Colon (tissue), 2 donors: ENCODE results near the gene UNC50.
"Not testable (repeated sequence)": the region's sequence is repeated elsewhere in the genome, so short reads cannot be mapped to it uniquely, and the experiment has no call there.

Experiments used
- FAIRE-seq: peaks from 2 replicates; lab custom pipeline; 2012; peaks lifted over from hg19 to GRCh38; lab: Jason Lieb, UNC
- donor health status: control.
- donor health status: control.

UNC50 gene

GRCh38 chr2:98614024-98614739 lies 5.8 kb downstream of the UNC50 start:
- FAIRE-seq = no peak

GRCh38 chr2:98615481-98615880 lies 7.1 kb downstream of the UNC50 start:
- FAIRE-seq = no peak

DNA sequence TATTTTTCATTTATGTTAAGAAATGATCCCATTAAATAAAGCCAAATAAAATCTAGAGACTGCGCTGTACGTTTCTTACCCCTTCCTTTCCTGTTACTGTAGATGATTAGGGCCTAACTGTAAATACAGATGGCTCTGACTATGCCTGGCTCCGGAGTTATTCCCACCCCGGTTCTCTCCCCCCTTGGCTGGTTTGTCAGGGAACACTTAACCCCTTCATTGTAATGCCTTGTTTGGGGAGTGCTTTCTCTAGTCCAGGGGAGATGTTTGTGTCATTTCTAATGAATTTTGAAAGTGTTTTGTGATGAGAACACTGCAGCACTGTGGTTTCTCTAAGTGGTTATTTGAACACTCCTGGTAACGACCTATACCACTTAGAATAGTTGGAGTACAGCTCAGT lies 8.8 kb downstream of the UNC50 start:
- FAIRE-seq = no peak

- no peak for FAIRE-seq
Observed at GRCh38 chr2:98623657-98624056, 15.3 kb downstream of the UNC50 start.

DNA sequence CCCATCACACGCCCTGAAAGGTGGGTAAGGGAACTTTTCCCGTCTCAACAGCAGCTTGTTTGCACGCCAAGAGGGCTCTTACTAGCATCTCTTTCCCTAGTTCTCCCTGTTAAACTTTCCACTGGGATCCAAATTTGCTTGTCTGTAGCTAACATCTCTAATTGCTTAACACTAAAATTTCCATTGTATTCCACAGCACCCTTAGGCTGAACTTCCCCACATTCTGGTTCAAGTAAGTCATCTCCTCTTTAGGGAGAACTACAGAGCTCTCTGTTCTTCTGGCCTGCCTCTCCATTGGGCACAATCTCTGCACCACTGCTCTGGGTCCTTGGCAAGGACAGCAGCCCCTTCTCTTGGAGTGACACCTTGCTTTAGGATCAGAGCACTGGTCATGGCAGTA lies 24.0 kb downstream of the UNC50 start:
- FAIRE-seq = no peak

DNA sequence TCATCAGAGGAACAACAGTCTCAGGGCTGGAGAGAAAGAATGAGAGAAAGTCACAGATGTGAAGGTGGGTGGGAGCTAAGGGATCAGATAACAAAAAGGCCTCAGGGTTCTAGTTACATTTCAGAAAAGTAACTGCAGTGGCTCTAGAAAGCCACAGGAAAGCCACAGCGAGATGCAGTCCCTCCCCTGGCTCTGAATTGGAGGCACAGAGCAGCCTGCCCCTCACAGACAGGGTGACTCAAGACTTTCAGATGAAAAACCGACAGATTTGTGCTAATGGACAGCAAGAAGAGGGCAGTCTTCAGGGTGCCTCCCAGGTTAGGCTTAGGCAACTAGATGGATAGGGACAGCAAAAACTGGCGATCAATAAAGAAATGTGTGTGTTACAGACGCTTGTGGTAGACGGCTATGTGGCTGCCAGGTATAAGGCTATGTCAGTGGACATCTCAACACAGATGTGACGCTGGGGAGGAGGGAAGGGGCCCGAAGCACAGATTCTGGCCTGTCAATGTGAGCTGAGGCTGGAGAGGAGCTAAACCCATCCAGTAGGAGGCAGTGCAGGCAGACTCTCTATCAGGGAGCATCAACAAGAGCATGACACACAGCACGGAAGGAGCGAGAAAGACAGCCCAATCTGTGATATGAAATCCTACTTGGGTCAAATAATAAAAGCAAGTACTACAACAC lies 26.2 kb downstream of the UNC50 start:
- no peak for FAIRE-seq

GRCh38 chr2:98637401-98638147 lies 29.2 kb downstream of the UNC50 start:
- no peak for FAIRE-seq

DNA sequence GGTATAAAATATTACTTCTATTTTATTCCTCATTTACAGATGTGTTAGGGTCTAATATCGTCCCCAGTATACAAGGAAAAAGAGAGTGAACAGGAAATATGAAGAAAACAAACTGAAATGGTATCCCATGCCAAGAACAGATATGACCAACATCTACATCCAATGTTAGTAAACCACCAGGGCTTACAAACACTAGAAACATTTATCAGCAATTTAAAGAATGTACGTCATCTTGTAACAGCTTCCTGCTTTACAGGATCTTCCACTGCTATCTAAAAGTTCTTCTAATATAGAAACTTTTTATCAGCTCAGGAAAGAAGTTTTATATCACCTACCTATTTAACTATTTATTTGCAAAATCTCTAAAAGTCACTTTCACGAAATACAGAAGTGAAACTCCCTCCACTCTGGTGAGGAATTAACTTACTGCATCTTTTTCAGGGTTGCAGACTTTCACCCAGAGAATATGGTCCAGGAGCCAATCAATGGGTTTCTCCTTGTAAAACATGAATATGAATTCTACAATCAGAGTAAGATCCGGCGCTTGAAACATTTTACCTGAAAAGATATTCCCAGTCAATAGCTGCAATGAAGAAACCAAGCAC lies 35.2 kb downstream of the UNC50 start:
- FAIRE-seq = no peak

- no peak for FAIRE-seq
Observed at GRCh38 chr2:98647636-98648035, 39.2 kb downstream of the UNC50 start.

DNA sequence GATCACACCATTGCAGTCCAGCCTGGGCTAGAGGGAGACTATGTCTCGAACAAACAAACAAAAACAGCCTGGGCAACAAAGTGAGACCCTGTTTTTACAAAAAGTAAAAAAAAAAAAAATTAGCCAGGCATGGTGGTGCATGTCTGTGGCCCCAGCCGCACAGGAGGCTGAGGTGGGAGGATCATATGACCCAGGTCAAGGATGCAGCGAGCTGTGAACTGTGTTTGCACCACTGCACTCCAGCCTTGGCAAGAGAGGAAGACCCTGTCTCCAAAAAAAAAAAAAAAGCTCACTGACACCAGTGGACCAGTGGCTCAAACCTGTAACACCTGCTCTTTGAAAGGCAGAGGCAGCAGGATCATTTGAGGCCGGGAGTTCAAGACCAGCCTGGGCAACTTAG lies 40.1 kb downstream of the UNC50 start:
- FAIRE-seq = no peak

GRCh38 chr2:98649135-98649991 lies 41.0 kb downstream of the UNC50 start:
- no peak for FAIRE-seq

DNA sequence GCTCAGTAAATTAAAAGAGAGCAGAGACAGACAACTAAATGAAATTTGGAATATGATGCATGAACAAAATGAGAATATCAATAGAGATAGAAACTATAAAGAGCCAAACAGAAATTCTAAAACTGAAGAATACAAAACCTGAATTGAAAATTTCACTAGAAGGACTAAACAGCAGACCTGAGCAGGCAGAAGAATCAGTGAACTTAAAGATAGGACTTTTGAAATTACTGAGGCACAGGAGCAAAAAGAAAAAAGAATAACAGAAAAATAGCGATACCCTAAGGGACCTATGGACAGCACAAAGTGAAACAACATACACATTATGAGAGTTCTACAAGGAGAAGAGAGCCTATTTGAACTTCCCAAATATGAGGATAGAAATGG lies 41.6 kb downstream of the UNC50 start:
- peak; percentile 57 for FAIRE-seq

DNA sequence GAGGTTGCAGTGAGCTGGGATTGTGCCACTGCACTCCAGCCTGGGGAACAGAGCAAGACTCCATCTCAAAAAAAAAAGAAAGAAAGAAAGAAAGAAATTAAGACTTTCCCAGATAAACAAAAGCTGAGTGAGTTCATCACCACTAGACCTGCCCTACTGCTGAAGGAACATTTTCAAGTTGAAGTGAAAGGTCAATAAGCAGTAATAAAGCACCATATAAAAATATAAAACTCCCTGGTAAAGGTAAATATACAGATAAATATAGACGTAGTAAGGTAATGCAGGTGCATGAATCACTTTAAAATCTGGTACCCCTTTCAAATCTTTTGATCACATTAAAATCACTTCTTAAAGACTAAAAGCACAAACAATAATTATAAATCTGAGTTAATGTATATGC lies 42.6 kb downstream of the UNC50 start:
- no peak for FAIRE-seq

DNA sequence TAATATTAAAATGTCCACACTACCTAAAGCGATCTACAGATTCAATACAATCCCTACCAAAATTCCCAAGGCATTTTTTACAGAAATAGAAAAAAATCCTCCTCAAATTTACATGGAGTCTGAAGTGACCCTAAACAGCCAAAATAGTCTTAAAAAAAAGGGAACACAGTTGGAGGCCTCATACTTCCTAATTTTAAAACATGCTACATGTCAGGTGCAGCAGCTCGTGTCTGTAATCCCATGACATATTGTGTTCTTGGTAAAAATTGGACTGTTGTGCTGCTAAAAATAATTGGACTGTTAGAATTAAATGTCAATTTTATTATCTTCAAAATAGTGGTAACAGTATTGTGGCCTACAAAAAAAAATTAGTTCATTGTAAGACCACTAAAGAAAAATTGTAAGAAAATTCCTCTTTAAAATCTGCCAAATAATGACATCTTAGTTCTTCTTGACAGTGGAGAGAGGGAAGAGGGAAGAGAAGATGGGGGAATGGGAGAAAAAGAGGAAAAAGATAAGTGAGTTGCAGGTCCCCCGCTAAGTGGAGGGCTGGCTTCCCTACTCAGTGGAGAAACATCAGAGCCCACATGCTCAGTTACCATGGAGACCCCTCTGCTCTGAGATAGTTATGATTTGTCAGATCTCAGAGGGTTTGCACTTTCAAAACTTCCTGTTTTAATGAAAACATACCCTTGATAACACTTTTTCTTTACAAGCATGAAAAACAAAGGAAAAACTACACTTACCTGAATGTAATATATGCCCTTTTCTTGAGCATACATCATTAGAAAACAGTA lies 46.5 kb downstream of the UNC50 start:
- FAIRE-seq = peak; percentile 5

- FAIRE-seq = no peak
Observed at GRCh38 chr2:98656800-98657199, 48.4 kb downstream of the UNC50 start.

- no peak for FAIRE-seq
Observed at GRCh38 chr2:98658816-98659490, 50.6 kb downstream of the UNC50 start.

DNA sequence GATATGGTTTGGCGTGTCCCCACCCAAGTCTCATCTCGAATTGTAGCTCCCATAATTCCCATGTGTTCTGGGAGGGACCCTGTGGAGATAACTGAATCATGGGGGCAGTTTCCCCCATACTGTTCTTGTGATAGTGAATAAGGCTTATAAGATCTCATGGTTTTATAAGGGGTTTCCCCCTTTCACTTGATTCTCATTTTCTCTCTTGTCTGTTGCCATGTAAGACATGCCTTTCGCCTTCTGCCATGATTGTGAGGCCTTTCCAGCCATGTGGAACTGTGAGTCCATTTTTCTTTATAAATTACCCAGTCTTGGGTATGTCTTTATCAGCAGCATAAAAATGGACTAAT lies 51.1 kb downstream of the UNC50 start:
- FAIRE-seq = not testable (repeated sequence)

DNA sequence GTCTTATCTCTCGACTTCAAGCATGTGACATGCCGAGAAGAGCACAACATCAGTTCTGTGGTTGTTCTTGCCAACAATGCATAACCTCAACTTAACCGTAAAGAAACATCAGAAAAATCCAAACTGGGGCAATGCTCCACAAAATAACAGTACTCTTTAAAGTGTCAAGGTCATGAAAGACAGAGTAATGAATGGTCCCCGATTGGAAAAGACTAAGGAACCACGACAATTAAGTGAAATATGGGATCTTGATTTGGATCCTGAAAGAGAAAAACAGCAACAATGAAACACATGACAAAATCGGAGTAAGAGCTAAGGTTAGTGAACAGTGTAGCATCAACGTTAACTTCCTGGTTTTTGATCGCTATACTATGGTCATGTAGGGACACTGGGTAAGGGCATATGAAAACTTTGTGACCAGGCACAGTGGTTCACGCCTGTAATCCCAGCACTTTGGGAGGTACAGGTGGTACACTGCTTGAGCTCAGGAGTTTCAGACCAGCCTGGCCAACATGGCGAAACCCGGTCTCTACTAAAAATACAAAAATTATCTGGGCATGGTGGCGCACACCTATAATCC lies 55.2 kb downstream of the UNC50 start:
- FAIRE-seq = no peak

DNA sequence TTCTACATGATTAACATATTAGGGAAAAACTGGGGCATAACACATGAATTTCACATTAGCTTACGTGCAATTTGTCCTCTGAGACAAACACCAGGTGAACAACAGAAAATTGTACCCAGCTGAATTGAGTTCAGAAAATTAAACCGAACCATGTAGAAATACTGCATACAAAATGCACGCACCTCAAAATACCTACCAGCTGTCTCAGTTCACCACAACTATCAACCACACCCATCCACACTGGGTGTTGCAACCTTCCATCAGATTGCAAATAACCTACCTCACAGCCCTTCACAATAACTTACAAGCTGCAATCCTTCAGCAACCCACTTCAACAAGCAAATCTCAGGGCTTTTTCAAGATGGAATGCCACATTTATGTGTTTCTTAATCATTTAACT lies 55.9 kb downstream of the UNC50 start:
- no peak for FAIRE-seq

GRCh38 chr2:98665677-98666076 lies 57.3 kb downstream of the UNC50 start:
- no peak for FAIRE-seq
